ENCODE results near the gene WDFY3.

WDFY3 gene

DNA sequence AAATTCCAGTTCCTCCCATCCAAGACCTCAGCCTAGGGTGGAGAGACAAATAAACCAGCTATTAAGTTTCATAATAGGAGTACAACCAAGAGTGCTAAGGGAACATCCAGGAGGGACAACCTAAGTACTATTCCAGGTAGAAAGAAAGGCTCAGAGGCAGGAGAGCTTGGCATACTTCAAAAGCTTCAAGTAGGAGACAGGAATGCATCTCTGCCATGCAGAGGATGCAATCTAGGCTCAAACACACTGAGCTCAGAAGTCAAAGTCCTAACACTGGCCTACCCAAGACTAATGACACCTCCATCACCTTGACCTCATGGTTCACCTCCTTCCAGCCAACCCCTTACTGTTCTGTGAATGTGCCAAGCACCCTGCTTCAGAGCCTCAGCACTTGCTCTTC is 8.1 kb downstream of the WDFY3 start:
- TF ChIP-seq, protein P1, sequence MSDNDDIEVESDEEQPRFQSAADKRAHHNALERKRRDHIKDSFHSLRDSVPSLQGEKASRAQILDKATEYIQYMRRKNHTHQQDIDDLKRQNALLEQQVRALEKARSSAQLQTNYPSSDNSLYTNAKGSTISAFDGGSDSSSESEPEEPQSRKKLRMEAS (IDR thresholded peaks at IDR 0.05) = no peak
- TF ChIP-seq FOXM1 (IDR thresholded peaks at IDR 0.05; ENCODE audit: borderline replicate concordance, low read depth) (no peak), TCF12 (IDR thresholded peaks at IDR 0.05; ENCODE audit: low read depth) (no peak), CREB1 (IDR thresholded peaks at IDR 0.05; ENCODE audit: low read depth) (no peak), EGR1 (IDR thresholded peaks at IDR 0.05) (no peak), NFIC (IDR thresholded peaks at IDR 0.05) (no peak), CEBPB (IDR thresholded peaks at IDR 0.05) (no peak), TEAD4 (IDR thresholded peaks at IDR 0.05) (no peak), RAD21 (IDR thresholded peaks at IDR 0.05; ENCODE audit: low read depth) (no peak), TAF1 (IDR thresholded peaks at IDR 0.05; ENCODE audit: low read depth) (no peak), ZBTB7A (IDR thresholded peaks at IDR 0.05; ENCODE audit: low read depth) (no peak), YY1 (IDR thresholded peaks at IDR 0.05; ENCODE audit: low read depth) (no peak), EP300 (IDR thresholded peaks at IDR 0.05; ENCODE audit: borderline replicate concordance) (no peak)
- TF ChIP-seq, protein P2, sequence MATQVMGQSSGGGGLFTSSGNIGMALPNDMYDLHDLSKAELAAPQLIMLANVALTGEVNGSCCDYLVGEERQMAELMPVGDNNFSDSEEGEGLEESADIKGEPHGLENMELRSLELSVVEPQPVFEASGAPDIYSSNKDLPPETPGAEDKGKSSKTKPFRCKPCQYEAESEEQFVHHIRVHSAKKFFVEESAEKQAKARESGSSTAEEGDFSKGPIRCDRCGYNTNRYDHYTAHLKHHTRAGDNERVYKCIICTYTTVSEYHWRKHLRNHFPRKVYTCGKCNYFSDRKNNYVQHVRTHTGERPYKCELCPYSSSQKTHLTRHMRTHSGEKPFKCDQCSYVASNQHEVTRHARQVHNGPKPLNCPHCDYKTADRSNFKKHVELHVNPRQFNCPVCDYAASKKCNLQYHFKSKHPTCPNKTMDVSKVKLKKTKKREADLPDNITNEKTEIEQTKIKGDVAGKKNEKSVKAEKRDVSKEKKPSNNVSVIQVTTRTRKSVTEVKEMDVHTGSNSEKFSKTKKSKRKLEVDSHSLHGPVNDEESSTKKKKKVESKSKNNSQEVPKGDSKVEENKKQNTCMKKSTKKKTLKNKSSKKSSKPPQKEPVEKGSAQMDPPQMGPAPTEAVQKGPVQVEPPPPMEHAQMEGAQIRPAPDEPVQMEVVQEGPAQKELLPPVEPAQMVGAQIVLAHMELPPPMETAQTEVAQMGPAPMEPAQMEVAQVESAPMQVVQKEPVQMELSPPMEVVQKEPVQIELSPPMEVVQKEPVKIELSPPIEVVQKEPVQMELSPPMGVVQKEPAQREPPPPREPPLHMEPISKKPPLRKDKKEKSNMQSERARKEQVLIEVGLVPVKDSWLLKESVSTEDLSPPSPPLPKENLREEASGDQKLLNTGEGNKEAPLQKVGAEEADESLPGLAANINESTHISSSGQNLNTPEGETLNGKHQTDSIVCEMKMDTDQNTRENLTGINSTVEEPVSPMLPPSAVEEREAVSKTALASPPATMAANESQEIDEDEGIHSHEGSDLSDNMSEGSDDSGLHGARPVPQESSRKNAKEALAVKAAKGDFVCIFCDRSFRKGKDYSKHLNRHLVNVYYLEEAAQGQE (IDR thresholded peaks at IDR 0.05; ENCODE audit: low read depth) = no peak
- TF ChIP-seq, protein P3, sequence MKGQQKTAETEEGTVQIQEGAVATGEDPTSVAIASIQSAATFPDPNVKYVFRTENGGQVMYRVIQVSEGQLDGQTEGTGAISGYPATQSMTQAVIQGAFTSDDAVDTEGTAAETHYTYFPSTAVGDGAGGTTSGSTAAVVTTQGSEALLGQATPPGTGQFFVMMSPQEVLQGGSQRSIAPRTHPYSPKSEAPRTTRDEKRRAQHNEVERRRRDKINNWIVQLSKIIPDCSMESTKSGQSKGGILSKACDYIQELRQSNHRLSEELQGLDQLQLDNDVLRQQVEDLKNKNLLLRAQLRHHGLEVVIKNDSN (IDR thresholded peaks at IDR 0.05) = no peak

DNA sequence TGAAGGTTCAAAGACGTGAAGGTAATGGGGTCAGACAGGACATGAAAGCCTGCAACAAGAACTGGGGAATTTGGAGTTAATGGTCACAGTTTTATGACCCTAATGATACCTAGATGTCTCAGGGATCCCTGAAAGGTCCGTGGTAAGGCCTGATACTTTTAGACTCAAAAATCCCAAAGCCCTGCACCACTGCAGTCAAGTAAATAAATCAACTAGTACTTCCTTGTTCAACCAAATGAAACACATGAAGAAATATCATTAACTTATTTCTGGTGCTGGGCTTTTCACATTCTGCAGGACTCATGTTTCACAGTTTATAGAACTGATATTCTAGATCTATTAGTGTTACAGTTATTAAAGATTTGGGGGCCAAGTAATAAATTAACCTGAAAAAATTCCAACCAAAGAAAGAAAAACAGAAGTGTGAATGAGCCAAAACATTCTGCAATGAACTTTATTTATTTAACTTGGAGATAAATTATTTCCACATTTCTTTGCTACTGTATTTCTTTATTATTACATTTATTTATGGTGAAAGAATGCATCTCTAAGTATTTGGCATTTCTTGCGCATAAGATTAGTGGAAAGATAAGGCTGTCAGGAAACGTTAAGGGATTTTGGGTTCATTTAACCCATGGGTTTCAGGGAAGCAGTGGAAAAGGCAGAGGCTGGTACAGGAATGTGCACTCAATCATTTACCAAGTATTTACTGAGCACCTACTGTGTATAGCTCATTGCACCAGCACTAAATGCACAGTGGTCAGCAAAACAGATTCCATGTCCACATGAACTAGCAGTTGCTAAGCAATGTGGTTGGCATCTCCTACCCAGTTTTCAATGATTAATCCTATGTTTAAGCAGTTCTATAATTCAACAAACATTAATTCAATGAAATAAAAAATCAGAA is 8.7 kb downstream of the WDFY3 start:
- TF ChIP-seq EGR1 (IDR thresholded peaks at IDR 0.05) = no peak
- no peak for TF ChIP-seq YY1 (IDR thresholded peaks at IDR 0.05; ENCODE audit: low read depth)
- TF ChIP-seq, protein P2 (IDR thresholded peaks at IDR 0.05; ENCODE audit: low read depth) = no peak
- TF ChIP-seq, protein P1 (IDR thresholded peaks at IDR 0.05) = no peak
- no peak for TF ChIP-seq CEBPB (IDR thresholded peaks at IDR 0.05)
- no peak for TF ChIP-seq FOXM1 (IDR thresholded peaks at IDR 0.05; ENCODE audit: borderline replicate concordance, low read depth)
- TF ChIP-seq RAD21 (IDR thresholded peaks at IDR 0.05; ENCODE audit: low read depth) = no peak
- TF ChIP-seq TAF1 (IDR thresholded peaks at IDR 0.05; ENCODE audit: low read depth) = no peak
- TF ChIP-seq CREB1 (IDR thresholded peaks at IDR 0.05; ENCODE audit: low read depth) = no peak
- no peak for TF ChIP-seq TCF12 (IDR thresholded peaks at IDR 0.05; ENCODE audit: low read depth)
- no peak for TF ChIP-seq ZBTB7A (IDR thresholded peaks at IDR 0.05; ENCODE audit: low read depth)
- no peak for TF ChIP-seq NFIC (IDR thresholded peaks at IDR 0.05)
- no peak for TF ChIP-seq TEAD4 (IDR thresholded peaks at IDR 0.05)
- TF ChIP-seq, protein P3 (IDR thresholded peaks at IDR 0.05) = no peak
- no peak for TF ChIP-seq EP300 (IDR thresholded peaks at IDR 0.05; ENCODE audit: borderline replicate concordance)

DNA sequence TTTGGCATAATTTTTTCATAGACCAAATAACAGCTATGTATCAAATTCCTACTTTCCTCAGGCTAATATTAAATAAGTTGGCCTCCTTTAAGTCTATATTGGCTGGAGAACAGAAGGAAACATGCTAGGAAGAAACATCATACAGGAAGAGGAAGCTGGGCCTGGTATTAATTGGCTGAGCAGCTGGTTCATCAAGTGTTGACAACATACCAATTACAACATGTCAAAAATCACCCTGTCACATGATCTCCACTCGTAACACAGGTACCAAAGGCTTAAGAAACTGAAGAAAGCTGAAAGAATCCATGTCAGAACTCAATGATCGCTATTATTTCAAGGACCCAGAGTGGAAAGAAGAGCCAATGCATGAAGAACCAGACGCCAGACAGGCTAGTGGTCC is 10.5 kb downstream of the WDFY3 start:
- TF ChIP-seq CEBPB (IDR thresholded peaks at IDR 0.05) (no peak), YY1 (IDR thresholded peaks at IDR 0.05; ENCODE audit: low read depth) (no peak), EP300 (IDR thresholded peaks at IDR 0.05; ENCODE audit: borderline replicate concordance) (no peak), EGR1 (IDR thresholded peaks at IDR 0.05) (no peak), TAF1 (IDR thresholded peaks at IDR 0.05; ENCODE audit: low read depth) (no peak)
- TF ChIP-seq, protein P3 (IDR thresholded peaks at IDR 0.05) = no peak
- TF ChIP-seq, protein P1 (IDR thresholded peaks at IDR 0.05) = no peak

DNA sequence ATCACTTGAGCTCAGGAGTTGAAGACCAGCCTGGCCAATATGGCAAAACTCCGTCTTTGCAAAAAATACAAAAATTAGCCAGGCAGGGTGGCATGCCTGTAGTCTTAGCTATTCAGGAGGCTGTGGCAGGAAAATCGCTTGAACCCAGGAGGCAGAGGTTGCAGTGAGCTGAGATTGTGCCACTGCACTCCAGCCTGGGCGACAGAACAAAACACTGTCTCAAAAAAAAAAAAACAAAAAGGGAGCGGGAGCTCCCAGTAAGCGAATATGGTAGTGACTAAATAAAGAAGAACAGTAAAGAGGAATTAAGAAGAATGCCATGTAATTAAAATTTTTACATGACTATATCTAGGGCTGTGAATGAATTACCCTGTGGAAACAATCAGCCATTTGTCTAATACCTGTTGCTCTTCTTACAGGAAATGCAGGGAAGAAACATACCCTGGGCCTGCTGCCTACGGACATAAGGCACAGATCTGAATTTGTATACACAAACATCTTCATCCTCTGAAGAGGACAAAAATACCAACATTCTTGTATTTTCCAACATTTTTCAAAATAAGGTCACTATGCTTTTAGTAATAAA is 11.4 kb downstream of the WDFY3 start:
- TF ChIP-seq FOXM1 (IDR thresholded peaks at IDR 0.05; ENCODE audit: borderline replicate concordance, low read depth) = no peak
- TF ChIP-seq EGR1 (IDR thresholded peaks at IDR 0.05) = no peak
- no peak for TF ChIP-seq RAD21 (IDR thresholded peaks at IDR 0.05; ENCODE audit: low read depth)
- TF ChIP-seq NFIC (IDR thresholded peaks at IDR 0.05) = no peak
- TF ChIP-seq, protein P1 (IDR thresholded peaks at IDR 0.05) = no peak
- TF ChIP-seq TEAD4 (IDR thresholded peaks at IDR 0.05) = no peak
- TF ChIP-seq YY1 (IDR thresholded peaks at IDR 0.05; ENCODE audit: low read depth) = no peak
- no peak for TF ChIP-seq CREB1 (IDR thresholded peaks at IDR 0.05; ENCODE audit: low read depth)
- TF ChIP-seq CEBPB (IDR thresholded peaks at IDR 0.05) = no peak
- TF ChIP-seq TAF1 (IDR thresholded peaks at IDR 0.05; ENCODE audit: low read depth) = no peak
- TF ChIP-seq, protein P3 (IDR thresholded peaks at IDR 0.05) = no peak
- TF ChIP-seq EP300 (IDR thresholded peaks at IDR 0.05; ENCODE audit: borderline replicate concordance) = no peak
